Subcutaneous preadipocyte (primary cell): ENCODE data around the gene NTN1. TPM values are rescaled to one million over a fixed set of nuclear protein-coding genes. Genes with fewer than 3 reads are reported as not detected.

Experiments
- small RNA-seq: library from RNA; depleted of rRNA; stranded (forward); fragments of <200 nt; gene quantifications from one replicate; pipeline ENCODE3, GENCODE V24; 2012
- total RNA-seq: library from RNA; depleted of rRNA; stranded (reverse); fragments of >200 nt; gene quantifications from 2 replicates; pipeline ENCODE4 v1.2.3, GENCODE V29; 2012

The NTN1 gene
- 0.20 and 0.37 TPM in 2 replicates for total RNA-seq

GRCh38 chr17:9021158-9021991, at the start of gene NTN1:
TSS of gene NTN1 (plus strand) at chr17:9021510. CDS start at chr17:9022374, 864 bp downstream.

Small RNA genes within 50 kb of the gene (small RNA-seq; reads per million reads assigned to genes)
- gene AC005695.3: not detected

Other genes starting within 250 kb of the NTN1 start
- gene MFSD6L, start 222.1 kb upstream of the NTN1 start, total RNA-seq: not detected in 2 replicates
- not detected in 2 replicates for gene PIK3R6, start 153.8 kb upstream of the NTN1 start, total RNA-seq
- gene PIK3R5, start 55.8 kb upstream of the NTN1 start, total RNA-seq: not detected in 2 replicates